CD4-positive, alpha-beta T cell treated with Interleukin-6 for 4 hours (primary cell): Measurements from ENCODE around the gene TPCN2.

Source experiments
- DNase-seq: peaks from one replicate; pipeline ENCODE4 v3.0.0-alpha.2; 2020; ENCODE audit warnings: mixed read lengths

The TPCN2 gene

DNA sequence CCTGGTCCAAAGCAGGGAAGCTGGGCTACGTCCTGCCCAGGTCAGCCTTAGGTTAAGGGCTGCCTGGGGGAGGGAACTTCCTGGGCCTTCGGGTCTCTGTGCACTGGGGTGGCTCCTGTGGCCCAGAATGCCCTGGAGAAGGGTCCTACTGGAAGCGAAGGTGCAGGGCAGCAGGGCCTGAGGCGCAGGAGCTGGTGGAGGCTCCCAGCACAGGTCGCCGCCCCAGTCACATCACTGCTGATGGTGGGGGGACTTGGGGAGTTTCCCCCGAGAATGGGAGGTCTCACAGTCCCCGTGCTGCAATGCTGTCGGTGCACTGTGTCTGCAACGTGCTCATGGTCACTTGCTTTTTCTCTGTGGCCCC is 106.2 kb downstream of the TPCN2 start:
- DNase-seq = no peak

DNA sequence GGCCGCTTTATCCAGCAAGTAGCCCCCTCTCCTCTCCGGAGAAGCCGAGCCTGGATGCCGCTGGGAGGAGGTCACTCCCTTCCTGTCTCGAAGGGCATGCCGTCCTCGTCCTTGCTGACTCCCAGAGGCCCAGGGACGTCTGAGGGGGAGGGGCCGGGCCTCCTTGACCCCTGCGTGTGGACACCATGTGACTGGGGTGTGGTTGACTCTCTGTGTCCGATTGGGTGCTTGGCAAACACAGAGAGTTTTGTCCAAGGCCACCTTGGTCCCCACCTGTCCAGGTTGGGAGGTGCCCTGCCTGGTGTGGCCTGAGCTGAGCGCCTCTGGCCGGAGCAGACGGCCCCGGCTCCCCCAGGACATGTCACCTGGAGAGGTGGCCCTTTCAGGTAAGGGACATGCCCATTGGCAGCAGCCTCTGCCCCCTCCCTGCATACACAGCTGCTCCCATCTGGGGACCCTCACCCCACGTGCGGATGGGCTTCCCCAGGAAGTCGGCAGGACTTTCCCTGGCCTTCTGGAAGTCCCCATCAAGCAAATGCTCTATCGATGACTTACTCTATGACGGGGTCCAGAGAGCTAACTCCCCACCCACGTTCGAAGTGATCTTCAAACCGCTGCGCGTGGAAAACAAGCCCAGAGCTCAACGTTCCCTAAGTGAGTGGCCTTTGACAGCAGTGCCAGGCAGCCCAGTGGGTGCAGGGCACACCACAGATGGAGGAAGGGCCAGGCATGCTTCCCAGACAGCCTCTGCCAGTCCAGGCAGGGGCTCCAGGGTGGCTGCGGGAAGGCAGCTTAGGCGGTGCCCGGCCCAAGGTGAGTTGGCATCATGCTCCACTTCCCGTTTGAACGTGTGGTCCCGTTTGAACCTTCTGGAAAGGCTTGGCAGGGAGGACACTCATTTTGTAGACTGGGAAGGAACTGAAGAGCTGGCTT is 106.8 kb downstream of the TPCN2 start, which contains the start of gene SMIM38:
TSS of gene SMIM38 (plus strand) at position 634 of the 933 bp plus-strand sequence. CDS start 1,912 bp downstream, outside the sequence.
- DNase-seq = no peak

DNA sequence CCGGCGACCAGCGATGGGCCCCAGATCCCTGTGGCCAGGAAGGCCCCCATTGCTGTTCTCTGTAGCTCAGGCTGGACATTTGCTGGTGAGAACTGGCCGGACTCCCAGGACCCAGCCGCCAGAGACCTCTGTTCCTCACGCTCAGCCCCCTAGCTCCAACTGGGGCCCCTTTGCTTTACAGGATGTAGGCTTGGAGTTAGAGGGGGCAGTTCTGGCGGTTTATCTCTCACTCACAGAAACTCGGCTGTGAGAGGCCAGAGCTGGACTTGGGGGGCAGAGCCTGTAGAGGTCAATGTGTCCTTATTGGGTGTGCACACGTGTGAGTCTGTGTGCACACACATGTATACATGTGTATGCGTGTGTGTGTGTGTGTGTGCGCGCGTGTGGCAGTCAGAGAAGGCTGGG is 107.5 kb downstream of the TPCN2 start:
- no peak for DNase-seq

DNA sequence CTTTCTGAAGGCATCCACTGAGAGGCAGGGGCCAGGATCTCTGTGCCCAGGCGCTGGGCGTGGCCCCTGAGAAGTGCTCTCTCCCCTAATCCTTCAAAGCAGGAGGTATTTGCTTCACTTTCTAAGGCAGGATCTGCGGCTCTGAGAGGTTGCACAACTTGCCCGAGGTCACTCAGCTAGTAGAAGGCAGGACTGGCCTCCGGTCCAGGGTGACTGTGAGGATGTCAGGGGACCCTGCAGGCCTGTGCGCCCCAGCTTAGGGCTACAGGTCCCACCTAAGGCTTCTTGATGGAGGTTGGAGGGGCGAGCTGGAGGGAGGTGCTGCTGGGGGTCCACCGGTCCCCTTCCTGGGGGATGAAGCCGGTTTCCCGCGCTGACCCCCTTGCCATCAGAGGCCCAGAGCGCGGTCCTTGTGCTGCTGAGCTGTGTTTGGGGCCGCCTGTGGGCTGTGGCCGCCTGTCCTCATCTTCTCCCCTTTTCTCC is 108.0 kb downstream of the TPCN2 start:
- DNase-seq = no peak

DNA sequence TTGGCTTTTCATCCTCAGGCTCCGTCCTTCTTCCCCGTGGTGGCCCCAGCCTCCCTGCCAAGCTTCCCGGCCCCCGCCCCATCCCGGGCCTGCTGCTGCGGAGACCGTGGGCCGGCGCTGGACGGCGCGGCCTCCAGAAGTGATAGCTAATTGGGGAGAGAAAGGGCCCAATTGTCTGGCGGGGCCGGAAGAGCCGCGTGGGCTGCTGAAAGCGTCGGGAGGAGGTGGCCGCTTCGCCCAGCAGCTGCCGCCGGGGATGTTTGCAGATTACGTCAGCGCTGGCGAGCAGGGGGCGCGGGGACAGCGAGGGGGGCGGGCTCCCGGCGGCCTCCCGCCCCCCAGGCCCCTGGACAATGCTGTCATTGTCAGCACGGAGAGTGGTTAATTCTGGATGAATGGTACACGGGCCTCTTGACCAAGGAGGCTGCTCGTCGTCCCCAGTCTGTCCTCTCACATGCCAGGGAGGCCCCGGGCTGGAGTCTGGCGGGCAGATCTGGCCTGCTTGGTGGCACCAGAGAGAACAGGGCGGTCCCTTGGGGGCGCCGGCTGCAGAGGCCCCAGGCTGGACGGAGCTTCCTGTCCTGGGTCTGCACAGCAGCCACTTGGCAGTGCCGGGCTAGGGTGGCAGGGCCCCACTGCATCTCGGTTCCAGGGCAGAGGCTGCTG is 108.6 kb downstream of the TPCN2 start:
- DNase-seq = no peak

DNA sequence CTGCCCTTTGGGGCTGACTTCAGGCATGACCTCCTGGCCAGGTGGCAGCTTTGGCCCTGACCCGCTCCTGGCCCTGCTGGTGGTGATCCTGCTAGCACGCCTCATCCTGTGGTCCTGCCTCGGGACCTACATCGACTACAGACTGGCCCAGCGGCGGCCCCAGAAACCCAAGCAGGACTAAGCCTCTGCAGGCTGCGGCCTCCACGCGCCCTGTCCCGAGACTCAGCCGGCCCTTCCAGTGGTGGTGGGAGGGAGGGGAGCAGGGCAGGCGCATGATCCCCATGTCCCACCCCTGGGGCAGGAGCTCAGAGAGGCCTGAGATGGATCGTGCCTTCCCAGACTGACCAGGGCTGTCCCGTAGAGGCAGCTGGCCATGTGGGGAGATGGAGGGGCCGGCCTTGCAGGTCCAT is 109.1 kb downstream of the TPCN2 start:
- DNase-seq = no peak

DNA sequence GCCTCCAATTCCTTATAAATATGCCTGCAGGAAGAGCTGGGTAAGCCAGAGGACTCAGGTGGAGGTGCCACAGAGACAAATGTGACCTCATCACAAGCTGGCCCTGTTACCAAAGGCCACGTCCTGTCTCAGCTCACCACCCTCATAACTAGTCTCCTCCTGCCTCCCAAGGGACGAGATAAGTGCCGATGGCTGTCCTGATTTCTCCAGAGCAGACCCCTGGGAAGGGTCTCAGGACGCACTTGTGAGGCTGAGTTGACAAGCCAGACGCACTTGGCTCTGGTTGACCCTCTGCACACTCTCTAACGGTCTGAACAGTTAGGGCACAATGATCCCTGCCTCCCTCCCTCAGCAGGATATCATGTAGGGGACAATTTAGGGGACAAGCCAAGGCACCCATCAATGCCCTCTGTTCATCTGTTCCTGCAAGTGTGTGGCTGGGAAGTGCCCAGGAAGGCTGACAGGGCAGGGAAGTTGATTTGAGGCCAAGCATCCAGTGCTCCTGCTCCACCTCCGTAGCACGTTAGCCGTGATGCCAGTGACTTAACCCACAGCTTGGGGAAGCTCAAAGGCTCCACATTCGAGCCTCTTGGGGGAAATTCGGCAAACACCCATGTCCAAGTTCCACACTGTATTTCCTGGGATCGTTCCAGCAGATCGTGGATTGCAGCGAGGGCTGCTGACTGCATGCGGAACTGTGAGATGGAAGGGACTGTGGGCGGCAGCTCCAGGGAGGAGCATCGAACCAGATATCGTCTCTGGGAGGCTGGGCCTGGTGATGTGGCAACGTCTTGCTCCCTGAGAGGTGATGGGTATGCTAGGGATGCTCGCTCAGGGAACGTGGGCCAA is 109.8 kb downstream of the TPCN2 start:
- no peak for DNase-seq

DNA sequence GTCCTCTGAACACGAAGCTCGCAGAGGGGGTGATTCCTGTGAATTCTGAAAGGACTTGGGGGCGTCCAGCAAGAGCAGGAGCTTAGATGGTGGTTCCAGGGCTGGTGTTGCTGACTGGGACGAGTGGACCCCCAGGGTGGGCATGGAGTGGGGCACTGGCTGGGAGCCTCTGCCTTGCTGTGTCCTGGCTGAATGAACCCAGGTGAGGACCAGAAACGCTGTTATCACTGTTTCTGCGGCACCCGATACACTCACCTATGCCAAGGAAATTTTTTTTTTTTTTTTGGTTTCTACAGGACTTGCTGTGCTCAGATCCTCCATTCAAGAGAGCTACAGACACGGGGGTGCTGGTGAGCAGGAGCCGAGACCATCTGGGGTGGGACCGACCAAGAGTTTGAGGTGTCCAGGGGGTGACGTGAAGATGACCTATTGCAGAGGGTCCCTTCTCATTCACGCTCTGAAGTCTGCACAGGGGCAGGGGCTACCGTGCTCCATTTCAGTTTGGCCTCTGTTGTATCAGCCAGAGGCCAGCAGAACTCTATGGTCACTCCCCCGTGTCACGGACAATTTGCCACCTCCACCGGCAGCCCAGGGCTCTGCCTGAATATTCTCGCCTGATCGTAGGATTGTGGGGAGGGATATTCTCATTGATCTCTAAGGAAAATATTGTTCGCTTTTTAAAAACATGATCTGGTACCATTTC is 110.6 kb downstream of the TPCN2 start:
- DNase-seq = no peak

DNA sequence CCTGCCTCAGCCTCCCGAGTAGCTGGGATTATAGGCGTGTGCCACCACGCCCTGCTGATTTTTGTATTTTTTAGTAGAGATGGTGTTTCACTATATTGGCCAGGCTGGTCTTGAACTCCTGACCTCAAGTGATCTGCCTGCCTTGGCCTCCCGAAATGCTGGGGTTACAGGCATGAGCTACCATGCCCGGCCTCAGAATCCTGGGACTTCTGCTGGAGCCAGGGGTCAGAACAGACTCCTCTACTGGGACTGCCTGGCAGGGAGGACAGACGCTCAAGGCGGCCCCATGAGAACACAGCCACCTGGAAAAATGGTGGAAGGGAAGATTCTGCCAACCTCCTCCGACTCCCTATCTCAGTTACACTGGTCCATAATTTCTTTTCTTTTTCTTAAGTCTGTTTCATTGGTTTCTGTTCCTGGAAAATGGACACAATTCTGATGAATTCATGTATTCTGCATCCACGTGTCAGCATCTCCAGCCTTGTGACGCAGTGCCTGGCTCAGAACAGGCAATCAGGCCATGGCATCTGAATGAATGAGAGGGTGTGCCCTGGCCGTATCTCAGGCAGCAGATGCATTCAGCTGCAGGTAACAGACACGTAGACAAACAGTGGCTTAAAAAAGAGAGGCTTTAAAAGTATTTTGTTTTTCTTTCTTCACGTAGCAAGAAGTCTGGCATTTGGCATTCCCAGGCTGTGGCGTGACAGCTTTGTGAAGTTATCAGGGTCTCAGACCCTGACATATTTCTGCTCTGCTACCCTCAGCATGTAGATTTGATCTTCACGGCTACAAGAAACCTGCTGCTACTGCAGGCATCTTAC is 111.8 kb downstream of the TPCN2 start:
- DNase-seq = no peak

DNA sequence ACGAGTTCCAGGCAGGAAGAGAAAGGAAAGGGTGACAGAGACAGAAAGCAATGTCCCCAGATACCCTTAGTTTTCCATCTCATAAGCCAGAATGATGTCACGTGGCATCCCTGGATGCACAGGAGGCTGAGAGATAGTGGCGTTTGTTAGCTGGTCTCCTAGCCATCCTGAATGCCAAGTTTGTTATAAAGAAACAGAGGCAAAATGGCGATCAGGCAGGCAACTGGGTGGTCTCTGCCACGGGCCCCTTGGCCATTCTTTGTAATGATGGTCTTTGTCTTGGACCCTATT is 112.3 kb downstream of the TPCN2 start:
- DNase-seq = no peak

DNA sequence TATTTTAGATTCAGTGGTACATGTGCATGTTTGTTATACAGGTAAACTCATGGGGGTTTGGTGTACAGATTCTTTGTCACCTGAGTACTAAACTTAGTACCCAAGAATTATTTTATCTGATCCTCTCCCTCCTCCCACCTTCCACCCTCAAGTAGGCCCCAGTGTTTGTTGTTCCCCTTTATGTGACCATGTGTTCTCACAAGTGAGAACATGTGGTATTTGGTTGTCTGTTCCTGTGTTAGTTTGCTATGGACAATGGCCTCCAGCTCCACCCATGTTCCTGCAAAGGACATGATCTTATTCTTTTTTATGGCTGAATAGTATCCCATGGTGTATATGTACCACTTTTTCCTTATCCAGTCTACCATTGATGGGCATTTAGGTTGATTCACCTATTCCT is 113.8 kb downstream of the TPCN2 start:
- DNase-seq = no peak

DNA sequence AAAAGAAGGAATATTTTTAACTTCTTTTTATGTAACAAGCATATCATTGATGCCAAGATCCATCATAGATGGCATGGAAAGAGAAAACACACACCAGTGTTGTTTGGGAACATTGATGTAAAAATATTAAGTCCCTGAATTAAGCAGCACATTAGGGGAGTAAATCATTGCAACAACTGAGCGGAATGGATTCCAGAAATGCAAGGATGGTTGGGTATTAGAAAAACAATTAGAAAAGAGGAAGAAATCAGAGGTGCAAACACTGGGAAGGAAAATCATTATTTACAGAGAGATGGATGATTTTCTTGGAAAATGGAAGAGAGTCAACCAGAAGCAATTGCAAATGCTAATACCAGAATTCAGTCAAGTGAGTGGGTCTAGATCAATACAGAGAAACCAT is 115.1 kb downstream of the TPCN2 start:
- no peak for DNase-seq

DNA sequence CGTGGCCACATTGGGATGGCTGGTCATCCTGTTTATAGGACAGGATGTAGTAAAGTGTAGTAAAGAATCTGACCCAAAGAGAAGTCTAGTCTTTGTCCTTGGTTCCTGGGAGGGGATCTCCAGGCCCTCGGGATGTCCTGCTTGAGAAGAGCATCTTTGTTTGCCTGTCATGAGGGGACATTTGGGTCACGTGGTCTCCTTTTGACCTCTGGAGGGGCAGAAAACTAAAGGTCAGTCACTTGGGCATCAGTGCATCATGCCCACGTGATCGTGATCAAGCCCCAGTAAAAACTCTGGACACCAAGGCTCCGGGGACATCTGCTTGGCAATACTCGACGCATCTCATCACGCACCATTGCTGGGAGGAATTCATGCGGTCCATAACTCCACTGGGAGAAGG is 116.1 kb downstream of the TPCN2 start:
- DNase-seq = no peak

DNA sequence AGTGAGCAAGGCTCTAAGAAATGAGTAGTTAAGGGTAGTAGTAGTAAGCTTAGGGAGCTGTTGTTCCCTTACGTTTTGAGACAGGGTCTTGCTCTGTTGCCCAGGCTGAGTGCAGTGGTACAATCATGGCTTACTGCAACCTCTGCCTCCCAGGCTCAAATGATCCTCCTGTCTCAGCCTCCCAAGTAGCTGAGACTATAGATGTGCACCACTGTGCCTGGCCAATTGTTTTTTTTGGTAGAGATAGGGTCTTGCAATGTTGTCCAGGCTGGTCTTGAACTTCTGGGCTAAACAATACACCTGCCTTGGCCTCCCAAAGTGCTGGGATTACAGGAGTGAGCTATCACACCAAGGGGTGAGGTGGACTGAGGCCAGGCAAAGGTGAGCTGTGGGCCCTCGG is 117.0 kb downstream of the TPCN2 start:
- no peak for DNase-seq

DNA sequence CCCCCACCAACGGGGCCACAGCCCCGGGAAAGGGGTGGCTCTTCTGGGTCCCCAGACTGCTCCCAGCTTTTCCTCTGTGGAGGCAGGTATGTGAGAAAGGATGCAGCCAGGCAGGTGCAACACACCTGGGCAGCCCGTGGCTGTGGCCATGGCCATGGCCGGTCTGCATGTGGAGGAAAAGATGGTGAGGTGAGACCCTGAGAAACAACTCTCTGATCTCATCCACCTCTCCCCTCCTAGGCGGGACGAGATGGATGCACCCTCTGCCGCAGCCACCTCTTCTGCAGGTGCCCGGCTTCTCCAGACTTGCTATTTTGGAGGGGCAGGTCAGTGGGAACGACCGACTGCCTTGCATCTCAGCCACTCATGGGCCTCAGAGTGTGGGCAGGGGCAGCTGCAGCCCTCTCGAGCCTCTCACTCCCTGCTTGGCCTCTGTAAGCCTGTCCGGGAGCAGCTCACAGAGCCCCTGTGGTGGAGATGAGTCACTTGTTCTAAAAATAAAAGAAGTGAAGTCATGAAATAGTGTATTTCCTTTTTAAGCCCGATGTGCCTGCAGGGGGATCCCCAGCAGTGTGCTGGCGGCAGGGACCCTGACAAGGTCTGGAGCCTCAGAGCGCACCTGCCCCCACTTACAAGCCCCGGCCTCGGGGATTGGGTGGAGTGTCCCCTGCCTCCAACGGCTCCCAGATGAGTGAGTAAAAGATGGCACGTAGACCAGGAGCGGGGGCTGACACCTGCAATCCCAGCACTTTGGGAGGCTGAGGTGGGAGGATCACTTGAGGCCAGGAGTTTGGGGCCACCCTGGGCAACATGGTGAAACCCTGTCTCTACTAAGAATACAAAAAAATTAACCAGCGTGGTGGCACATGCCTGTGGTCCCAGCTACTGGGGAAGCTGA is 117.7 kb downstream of the TPCN2 start:
- DNase-seq = no peak

DNA sequence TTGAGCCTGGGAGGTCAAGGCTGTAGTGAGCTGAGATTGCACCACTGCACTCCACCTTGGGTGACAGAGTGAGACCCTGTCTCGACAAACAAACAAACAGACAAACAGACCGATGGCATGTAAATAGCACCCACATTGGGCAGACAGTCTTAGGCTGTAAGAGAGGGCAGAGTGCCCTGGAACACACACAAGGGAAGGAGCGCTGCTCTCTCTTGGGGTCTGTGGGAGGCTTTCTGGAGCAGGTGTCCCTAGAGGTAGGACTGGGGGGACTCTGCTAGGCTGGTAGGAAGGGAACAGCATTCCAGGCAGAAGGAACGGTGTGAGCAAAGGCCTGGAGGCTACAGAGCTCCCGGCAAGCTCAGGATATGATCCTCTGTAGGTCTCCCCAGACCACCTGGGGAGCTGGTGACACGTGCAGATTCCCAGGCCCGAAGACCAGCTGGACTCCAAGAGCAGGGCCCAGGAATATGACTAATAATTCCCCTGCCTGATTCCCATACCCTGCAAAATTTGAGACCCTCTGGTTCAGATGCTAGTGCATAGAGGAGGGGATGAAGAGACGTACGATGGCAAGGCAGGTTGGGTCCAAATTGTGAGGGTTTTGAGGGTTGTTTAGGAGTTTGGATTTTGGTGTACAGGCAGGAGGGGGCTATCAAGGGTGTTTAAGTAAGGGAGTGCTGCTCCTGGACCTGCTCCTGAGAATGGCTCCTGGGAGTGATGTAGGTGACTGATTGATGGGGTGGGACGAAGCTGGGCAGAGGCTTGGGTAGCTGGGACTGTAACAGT is 118.6 kb downstream of the TPCN2 start:
- no peak for DNase-seq

DNA sequence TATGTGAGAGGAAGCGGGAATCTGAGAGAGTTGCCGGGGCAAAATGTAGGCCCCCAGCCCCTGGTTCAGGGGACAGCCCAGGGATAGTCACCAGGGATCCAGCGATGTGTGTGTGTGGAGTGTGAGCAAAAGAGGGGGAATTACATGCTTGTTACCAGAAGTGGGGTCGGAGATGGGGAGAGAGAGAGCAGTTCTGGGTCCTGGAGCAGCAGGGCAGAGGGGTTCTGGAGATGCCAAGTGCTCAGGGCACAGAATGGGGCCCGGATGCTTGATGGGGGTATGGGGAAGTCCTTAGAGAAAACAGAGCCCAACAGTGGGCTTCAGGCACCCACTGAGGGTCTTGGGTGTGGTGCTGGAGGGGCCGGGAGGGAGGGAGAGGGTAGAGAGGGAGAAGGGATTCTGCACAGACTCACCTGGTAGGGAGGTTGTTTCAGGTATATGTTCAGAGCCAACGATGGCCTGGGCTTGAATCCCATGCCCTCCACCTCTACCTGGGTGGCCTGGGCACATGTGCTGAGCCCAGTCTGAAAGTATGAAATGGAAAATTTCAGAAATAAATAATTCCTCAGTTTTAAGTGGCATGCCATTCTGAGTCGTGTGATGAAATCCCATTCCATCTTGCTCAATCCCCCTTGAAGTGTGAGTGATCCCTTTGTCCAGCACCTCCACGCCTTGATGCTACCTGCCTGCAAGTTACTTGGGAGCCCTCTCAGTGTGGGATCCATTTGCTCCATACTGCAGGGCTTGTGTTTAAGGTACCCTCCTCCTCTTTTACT is 119.4 kb downstream of the TPCN2 start:
- DNase-seq = no peak

DNA sequence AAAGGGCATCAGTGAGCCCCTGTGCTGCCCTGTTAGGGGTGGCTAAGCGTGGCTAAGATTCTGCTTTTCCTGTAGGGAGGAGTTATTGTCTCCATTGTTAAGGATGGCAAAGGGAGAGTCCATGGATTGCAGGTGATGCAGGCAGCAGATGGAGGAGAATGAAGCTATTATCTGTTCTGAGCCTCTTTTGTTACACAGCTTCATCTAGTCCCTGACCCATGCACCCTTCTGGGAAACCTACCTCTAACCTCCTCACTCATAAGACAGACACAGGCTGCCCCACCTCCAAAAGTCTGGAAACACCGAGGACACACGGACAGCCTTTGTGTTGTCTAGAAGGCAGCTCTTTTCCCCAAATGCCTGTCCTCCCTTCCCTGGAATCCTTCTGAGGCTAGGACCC is 120.7 kb downstream of the TPCN2 start:
- no peak for DNase-seq

DNA sequence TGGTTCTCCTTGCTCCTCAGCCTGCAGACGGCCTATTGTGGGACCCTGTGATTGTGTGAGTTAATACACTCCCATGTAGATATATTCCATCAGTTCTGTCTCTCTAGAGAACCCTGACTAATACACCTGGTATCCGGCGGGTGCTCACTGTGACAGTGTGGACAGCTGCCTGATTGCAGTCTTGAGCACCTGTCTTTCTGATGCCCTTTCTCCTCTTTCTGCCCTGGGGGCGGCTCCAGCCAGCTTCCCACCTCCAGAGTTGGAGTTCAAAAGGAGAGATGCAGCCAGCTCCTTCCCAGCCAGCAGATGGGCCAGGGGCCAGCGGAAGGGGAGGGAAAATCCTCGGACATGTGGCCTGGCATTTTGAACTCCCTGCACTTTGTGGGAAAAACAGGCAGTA is 122.0 kb downstream of the TPCN2 start:
- DNase-seq = no peak
